GM18907 (cell line): ENCODE data around the gene ATF7.
"Not testable (repeated sequence)": the region's sequence is repeated elsewhere in the genome, so short reads cannot be mapped to it uniquely, and the experiment has no call there.

Experiments
- ATAC-seq: cut with Tn5 transposase; IDR thresholded peaks from one replicate; pipeline ENCODE4 v1.9.1; 2021; ENCODE audit warnings: mild to moderate bottlenecking, moderate library complexity; ENCODE audit not compliant: unreplicated experiment

Gene ATF7

DNA sequence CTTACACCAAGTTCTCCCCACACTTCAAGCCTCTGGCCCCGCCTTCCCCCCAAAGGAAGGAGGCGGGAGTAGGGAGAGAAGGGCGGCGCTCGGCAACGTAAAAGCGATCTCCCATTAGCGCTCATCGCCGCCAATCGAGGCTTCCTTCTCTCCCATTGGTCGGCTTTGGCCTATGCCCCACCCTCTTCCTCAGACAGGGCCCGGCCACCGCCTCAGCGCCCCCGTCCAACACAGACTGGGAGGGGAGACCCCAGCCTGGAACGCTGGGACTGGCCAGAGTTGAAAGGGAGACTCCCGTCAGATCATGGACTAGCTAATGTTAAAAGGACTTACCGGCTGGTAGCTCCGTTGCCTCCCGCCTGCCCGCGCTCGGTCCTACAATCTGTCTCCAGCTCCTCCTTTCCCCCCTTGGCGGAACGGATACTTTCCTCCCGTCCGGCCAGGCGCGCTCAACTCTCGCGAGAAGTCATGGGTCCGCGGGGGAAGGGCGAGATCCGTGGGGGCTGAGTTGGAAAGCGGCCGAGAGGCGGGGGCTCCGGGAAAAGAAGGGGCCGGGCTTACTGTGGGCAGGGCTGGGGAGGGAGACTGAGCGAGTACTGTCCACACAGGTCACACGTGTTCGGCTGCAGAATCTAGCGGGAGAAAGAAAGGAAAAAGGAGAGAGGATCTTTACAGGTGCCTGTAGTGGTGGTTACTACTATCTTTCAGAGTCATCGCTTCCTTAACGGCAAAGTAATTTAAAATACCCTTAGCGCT is at the start of gene ATF7:
ATF7 (minus strand) TSS at position 437 of the 756 bp plus-strand sequence. CDS start 25,382 bp downstream, outside the sequence.
- peak; percentile 97 for ATAC-seq

DNA sequence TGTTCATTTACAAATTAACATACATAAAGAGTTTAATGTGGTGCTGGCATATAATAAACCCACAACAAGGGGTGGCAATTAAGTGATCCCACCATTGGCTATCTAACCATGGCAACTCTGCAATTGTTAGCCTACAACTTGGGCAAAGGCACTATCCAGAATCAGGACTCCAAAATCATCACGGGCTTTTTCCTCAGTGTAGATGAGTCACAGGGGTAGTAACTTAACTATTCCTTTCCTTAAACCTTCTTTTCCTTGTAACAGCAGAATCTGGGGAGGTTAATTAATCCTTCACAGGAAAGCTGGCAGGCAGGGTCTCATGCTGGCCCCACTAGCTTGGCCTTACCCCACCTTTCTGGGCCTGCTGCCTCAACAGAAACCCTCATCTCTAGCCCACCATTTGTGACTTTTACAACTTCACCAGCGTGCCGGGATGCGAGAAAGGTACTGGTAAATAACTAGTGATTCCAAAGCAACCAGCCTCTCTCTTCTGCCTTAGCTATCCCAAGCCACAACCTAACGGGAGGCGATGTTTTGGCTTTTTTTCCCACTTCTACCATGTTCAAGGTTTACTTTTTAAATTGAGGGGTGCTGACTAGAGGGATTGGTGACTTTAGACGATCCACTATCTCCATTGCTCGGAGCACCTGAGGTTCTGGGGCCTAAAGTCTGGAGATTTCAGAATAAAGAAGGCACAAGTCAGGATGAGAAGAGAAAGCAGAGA is 49.0 kb upstream of the ATF7 start:
- ATAC-seq, result no peak

DNA sequence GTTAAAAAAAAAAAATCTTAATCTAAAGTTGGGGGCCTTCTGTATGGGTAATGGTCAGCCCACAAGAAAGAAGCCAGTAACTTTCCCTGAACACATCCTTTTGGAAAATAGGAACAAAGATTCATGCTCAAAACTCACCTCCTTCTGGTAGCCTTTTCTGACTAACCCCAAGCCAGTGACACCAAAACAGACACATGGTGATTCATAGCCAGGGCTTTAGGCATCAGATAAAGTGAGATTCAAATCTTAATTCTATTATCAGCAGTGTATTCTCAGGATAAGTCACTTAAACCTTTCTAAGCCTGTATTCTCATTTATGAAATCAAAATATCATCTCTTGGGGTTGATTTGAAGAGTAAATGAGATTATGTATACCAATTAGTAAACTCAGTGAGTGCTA is 44.8 kb upstream of the ATF7 start:
- ATAC-seq, result no peak

DNA sequence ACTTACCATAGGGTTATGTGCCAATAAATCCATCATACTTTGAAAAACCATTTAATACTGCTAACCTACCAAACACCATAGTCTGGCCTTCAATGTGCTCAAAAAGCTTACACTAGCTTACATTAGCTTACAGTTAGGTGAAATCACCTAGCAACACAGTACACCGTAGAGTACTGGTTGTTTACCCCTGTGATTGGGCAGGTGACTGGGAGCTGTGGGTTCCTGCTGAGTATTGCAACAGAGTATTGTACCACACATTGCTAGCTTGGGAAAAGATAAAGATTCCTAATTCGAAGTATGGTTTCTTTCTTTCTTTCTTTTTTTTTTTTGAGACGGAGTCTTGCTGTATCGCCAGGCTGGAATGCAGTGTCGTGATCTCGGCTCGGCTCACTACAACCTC is 44.1 kb upstream of the ATF7 start:
- ATAC-seq, result no peak

DNA sequence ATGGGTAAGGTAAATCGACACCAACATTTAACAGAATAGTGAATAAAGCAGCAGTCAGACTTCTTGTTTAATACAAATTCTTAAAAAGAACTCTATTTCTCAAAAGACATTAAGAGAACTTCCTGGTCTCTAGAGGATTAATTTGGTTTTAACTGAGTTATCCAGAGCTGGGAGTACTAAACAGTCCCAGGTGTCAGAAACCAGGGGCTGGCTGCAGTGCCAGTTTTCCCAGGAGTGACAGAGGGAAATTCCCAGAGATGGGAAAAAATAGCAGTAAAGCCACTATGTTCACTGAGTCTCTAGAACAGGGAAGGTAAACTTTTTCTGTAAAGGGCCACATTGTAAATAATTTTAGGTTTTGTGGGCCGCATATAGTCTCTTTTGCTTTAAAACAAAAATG is 40.9 kb upstream of the ATF7 start:
- no peak for ATAC-seq

DNA sequence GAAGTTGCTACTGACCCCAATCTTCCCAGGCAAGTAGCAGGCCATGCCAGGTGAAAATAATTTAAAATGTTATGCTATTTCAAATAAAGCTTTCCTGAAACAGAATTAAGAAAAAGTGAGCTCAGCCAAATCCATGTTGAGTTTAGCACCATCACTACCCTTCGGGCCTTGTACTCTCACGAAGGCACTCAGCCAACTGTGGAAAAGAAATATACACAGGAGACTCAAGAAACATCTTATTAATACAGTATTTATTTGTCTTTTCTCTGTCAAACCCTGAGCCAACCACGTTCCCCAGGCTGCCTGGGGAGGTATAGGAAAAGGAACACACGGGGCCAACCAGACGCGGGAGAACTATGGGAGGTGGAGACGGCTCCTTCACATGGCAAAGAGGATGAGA is 38.8 kb upstream of the ATF7 start:
- ATAC-seq, result no peak

DNA sequence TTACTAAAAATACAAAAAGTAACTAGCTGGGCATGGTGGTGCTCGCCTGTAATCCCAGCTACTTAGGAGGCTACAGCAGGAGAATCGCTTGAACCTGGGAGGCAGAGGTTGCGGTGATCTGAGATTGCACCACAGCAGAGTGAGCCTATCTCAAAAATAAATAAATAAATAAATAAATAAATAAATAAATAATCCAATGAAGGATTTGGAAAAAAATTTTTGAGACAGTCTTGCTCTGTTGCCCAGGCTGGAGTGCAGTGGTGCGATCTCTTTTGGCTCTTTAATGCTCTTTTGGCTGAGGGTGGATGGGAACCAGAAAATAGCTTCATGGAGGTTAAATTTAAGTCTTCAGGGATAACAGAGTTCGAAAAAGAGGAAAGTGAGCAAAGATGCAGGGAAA is 38.0 kb upstream of the ATF7 start:
- no peak for ATAC-seq

DNA sequence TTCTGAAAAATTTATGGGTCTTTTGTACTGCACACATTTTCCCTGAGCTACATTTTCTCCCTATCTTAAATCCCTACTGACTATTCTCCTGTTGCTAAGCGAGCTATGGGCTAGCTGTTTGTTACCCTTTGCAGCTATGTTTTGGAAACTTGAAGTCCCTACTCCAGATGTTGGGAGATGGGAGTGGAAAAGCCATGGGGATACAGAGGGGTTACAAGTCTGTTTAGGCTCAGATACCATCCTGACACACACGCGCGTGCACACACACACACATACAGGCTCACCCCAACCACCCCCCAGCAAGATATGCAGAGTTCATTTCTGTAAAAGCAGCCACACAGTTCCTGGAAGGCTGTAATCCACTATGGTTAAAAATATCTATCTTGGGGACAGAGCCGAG is 33.9 kb upstream of the ATF7 start:
- no peak for ATAC-seq

DNA sequence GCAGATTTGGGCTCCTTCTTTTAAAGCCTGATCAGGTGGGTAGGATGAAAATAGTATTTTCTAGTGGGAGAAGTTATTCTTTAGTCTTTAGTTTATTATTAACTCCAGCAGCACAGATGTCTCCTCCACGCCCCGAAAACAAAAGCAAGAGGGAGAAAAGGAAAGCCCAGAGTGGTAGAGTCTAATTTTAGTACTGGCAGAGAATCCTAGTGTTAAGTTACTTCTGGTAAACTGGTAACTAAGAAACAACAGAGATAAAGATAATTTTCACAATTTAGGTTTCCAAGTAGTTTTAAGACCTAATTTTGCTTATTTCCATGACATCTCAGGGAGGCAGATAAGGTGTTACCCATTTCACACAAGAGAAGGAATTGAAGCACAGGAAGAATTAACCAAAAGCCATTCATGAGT is 33.4 kb upstream of the ATF7 start:
- no peak for ATAC-seq

DNA sequence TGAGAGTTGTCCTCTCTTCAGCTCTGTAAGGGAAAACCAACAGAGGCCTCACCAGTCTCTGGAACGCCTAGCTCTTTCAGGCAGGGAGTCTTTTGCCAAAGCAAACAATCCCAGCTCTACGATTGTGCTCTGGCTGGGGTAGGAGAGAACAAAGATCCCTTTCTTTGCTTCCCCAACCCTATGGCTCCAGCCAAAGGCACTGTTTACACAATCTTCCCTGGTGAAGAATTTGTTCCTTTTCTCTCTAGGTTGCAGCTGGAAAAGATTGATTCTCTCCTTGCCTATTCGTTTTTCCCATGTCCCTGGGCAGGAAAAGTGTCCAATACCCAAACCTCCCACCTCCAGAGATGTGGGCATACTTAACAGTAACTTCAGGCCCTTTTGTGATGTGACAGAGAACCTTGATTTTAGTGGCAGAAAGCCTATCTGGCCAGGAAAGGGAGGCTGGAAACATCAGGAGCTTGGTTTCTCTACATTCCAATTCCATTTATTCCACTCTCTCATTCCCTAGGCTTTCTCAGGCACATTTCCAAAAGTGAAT is 32.9 kb upstream of the ATF7 start:
- no peak for ATAC-seq

DNA sequence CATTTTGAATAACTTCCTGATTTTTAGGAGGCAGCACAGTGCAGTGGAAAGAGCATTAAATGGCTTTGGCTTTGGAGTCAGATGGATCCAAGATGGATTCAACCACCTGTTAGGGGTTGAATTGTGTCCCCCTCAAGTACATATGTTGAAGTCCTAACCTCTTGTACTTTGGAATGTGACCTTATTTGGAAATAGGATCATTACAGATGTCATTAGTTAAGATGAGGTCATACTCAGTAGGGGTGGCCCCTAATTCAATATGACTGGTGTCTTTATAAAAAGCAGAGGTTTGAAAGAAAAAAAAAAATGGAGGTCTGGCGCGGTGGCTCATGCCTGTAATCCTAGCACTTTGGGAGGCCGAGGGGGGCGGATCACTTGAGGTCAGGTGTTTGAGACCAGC is 30.9 kb upstream of the ATF7 start:
- ATAC-seq, result no peak

DNA sequence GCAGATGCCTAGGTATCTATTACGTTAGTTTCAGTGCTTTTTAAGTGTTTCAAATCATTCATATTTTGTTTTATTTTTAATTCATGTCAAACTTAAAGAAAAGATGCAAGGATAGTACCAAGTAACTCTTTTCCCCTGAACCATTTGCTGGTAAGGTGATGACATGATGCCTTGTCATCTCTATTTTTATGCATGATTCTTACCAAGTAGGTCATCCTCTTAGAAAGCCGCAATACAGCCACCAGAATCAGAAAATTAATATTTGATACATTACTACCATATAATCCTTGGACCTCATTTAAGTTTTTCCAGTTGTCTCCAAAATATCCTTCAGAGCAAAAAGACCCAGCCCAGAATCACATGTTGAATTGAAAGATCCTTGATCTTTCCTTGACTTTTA is 27.4 kb upstream of the ATF7 start:
- no peak for ATAC-seq

DNA sequence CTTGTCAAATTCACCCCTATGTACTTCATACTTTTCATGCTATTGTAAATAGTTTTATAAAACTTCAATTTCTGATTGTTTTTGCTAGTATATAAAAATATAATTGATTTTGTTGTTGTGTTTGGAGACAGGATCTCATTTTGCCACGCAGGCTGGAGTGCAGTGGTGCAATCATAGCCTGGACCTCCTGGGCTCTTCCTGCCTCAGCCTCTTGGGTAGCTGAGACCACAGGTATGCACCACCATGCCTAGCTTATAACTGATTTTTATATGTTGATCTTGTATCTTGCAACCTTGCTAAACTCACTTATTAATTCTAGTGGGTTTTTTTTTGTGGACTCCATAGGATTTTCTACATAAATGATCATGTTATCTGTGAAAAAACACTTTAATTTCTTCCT is 26.2 kb upstream of the ATF7 start:
- no peak for ATAC-seq

DNA sequence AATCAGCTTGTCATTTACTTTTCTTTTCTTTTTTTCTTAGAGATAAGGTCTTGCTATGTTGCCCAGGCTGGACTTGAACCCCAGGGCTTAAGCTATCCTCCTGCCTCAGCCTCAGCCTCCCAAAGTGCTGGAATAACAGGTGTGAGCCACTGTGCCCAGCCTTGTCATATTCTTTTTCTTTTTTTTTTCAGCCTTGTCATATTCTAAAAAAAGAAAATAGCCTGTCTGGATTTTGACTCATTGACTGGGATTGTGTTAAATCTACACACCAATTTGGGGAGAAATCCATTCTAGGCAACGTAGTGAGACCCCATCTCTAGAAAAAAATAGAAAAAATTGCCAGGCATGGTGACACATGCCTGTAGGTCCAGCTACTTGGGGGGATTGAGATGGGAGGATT is 25.6 kb upstream of the ATF7 start:
- ATAC-seq, result no peak

DNA sequence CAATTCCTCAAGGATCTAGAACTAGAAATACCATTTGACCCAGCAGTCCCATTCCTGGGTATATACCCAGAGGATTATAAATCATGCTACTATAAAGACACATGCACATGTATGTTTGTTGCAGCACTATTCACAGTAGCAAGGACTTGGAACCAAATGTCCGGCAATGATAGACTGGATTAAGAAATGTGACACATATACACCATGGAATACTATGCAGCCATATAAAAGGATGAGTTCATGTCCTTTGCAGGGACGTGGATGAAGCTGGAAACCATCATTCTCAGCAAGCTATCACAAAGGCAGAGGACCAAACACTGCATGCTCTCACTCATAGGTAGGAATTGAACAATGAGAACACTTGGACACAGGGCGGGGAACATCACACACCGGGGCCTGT is 20.1 kb upstream of the ATF7 start:
- not testable (repeated sequence) for ATAC-seq

DNA sequence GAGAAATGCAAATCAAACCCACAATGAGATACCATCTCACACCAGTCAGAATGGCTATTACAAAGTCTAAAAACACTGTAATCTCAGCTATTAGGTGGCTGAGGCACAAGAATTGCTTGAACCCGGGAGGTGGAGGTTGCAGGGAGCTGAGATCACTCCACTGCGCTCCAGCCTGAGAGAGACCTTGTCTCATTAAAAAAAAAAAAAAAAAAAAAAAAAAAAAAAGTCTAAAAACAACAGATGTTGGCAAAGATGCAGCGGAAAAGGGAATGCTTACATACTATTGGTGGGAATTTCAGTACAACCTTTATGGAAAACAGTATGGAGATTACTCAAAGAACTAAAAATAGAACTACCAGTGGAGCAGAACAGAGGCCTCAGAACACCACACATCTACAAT is 19.0 kb upstream of the ATF7 start:
- ATAC-seq, result no peak

DNA sequence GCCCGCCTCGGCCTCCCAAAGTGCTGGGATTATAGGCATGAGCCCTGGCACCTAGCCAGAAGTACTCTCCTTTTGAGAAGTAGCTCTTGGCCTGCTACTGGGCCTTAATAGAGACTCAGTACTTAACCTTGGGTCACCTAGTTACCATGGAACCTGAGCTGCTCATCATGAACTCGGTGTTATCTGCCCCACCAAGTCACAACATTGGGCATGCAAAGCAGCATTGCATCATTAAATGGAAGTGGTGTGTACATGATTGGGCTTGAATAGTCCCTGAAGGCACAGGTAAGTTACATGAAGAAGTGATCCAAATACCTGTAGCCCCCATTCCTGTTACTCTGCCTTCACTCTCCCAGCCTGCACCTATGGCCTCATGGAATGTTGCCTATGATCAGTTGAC is 18.0 kb upstream of the ATF7 start:
- no peak for ATAC-seq

DNA sequence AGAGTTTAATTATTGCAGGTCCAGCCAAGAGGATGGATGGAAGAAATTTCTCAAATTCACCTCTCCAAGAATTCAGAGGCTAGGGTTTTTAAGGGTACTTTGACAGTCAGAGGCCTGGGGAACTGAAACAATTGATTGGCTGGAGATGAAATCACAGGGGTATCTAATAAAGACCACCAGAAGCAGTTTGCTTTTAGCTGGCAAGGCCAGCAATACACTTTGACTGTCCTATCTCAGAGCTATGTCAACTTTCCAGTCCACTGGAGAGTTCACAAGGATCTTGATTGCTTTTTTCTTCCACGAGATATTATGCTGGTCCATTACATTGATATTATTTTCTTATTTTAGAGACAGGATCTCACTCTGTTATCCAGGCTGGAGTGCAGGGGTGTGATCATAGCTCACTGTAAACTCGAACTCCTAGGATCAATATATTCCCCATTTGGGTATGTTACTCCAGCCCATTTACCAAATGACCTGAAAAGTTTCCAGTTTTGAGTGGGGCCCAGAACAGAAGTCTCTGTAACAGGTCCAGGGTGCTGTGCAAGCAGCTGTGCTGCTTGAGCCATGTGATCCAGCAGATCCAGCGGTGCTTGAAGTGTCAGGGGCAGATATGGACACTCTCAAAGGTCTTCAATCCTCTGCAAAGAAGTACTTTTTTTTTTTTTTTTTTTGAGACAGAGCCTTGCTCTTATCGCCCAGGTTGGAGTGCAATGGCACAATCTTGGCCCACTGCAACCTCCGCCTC is 17.2 kb upstream of the ATF7 start:
- ATAC-seq, result no peak

DNA sequence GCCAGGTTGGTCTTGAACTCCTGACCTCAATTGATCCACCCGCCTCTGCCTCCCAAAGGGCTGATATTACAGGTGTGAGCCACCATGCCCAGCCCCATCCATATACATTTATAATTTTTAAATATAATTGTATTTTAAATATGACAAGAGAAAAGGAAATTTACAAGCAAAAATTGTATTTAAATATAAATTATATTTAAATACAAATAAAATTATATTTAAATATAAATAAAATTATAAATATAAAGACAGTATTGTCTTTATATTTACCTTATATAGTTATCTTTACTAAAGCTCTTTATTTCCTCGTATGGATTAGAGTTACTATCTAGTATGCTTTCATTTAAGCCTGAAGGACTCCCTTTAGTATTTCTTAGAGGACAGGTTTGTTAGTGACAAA is 11.9 kb upstream of the ATF7 start:
- no peak for ATAC-seq

DNA sequence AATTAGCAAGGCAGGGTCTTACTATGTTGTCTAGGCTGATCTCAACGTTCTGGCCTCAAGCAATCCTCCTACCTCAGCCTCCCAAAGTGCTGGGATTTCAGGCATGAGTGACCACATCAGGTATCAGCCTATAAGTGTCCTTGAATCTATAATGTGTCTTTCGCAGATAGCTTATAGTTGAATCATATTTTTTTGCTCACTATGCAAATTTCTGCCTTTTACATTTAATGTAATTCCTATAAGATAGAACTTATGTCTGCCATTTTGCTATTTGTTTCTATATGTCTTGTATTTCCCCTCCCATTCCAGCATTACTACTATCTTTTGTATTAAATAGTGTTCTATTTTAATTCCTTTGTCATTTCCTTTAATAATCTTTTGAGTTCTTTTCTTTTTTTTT is 10.5 kb upstream of the ATF7 start:
- no peak for ATAC-seq

DNA sequence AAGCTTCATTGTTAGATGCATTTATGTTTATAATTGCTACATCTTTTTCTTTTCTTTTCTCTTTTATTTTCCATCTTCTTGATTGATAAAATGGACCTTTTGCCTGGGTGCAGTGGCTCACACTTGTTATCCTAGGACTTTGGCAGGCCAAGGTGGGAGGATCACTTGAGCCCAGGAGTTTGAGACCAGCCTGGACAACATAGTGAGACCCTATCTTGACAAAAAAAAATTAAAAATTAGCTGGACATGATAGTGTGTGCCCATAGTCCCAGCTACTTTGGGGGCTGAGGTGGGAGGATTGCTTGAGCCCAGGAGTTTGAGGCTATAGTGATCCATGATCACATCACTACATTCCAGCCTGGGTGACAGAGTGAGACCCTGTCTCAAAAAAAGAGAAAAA is 9.5 kb upstream of the ATF7 start:
- ATAC-seq, result not testable (repeated sequence)

DNA sequence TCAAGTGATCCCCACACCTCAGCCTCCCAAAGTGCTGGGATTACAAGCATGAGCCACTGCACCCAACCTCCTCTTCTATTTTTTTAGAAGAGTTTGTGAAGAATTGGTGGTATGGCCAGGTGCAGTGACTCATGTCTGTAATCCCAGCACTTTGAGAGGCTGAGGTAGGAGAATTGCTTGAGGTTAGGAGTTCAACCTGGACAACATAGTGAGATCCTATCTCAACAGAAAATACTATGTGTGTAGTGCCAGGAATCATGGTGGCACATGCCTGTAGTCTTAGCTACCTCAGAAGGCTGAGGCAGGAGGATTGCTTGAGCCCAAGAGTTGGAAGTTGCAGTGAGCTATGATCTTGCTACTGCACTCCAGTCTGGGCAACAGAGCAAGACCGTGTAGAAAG is 5.5 kb upstream of the ATF7 start:
- ATAC-seq, result no peak
